ENCODE data around the gene AQP12B.
"Not testable (repeated sequence)": the region's sequence is repeated elsewhere in the genome, so short reads cannot be mapped to it uniquely, and the experiment has no call there.

AQP12B gene

DNA sequence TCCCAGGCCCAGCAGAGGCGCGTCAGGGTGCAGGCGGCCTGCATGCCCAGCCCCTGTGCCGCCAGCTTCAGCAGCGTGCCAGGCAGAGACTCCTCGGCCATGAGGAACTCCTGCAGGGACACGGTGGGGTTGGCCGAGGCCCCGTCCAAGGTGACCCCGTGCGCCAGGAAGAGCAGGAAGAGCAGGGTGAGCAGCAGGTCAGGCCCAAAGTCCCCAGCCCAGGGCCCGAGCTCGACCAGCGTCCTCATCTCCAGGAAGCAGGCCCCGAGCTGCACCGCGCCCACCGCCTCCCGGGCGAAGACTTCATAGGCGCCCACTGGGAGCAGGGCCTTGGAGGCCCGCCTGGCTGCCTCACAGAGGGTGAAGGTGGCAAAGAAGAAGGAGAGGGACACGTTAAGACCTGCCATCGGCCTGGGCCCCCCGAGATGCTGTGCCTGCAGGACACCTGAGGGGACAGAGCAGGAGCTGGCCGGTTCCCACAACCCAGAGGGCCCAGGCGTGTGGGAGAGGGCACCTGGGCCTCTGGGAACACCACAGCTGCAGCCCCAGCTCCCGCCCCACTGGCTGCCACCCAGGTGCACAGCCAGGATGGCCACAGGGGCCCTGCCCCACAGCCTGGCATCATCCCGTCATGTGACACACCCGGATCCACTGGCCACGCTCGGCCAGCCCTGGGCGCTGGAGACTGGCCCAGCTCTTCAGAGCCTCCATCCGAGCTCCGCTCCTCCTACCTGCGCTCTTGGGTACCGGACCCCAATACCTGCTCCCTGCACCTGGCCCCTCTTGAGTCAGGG, at the start of gene AQP12B:
TSS of gene AQP12B (minus strand) at position 455 of the 794 bp plus-strand sequence. CDS start at position 407, 48 bp downstream.
- H3K4me3 ChIP-seq (ENCODE audit: low read depth, low read length); in situ Hi-C loops (cut with HindIII; ENCODE audit: low sequenced_read_pairs); DNase-seq (ENCODE audit: low read depth, low spot score): not testable (repeated sequence)

GRCh38 chr2:240732184-240732583, 49.5 kb upstream of the AQP12B start:
- no peak overlapping the region for H3K4me3 ChIP-seq (ENCODE audit: low read depth, low read length)
- no peak for DNase-seq (ENCODE audit: low read depth, low spot score)
- in situ Hi-C loops (cut with HindIII; ENCODE audit: low sequenced_read_pairs) = no loop called here
- TF ChIP-seq CTCF (IDR thresholded peaks at IDR 0.05; ENCODE audit: low read depth, low read length) = no peak

- no peak for TF ChIP-seq CTCF (IDR thresholded peaks at IDR 0.05; ENCODE audit: low read depth, low read length)
- H3K4me3 ChIP-seq (ENCODE audit: low read depth, low read length) = no peak overlapping the region
- in situ Hi-C loops (cut with HindIII; ENCODE audit: low sequenced_read_pairs) = no loop called here
- DNase-seq (ENCODE audit: low read depth, low spot score) = no peak
Measured at GRCh38 chr2:240731178-240731545, 48.5 kb upstream of the AQP12B start.

DNA sequence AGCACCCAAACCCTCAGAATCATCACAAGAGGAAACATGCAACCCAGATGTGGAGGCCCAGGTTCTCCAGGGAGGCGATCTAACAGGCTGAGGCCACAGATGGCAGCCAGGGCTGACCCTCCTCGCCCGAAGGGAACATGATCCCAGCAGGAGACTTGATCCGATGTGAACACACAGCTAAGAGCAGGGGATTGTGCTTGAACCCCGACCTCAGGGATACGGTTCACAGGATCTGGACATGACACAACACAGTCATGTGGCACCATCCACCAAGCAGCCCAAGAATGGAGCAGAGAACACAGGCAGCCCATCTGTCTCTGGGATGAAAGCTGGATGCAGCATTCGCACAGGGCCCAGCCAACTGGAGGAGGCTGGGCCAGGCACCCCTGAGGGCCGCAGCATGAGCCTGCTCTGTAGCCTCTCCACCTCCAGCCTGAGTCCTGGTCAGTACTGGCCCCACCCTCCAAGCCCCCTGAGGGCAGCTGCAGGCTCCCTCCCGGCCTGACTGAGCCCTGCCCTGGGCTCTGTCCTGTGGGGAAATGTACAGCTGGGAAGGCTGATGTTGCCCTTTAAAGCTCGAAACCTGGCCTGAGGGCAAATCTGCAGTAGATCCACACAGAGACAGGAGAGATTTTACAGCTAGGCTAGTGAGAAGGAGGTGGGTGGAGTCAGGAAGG, 48.0 kb upstream of the AQP12B start:
- in situ Hi-C loops (cut with HindIII; ENCODE audit: low sequenced_read_pairs) = no loop called here
- no peak overlapping the region for H3K4me3 ChIP-seq (ENCODE audit: low read depth, low read length)
- no peak for DNase-seq (ENCODE audit: low read depth, low spot score)
- no peak for TF ChIP-seq CTCF (IDR thresholded peaks at IDR 0.05; ENCODE audit: low read depth, low read length)

DNA sequence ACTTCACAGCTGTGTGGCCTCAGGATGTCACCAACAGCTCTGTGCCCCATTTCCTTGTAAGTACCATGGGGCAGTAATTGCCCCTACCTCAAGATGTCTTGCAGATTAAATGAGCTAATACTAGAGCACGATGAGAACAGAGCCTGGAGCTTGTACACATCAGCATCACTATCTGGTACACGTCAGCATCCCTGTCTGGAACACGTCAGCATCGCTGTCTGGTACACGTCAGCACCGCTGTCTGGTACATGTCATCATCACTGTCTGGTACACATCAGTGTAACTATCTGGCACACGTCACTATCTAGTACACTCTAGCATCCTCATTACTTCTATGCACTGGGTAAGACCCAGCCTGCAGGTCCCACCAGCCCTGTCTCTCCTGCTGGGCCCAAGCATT, 46.1 kb upstream of the AQP12B start:
- no peak overlapping the region for H3K4me3 ChIP-seq (ENCODE audit: low read depth, low read length)
- no peak for TF ChIP-seq CTCF (IDR thresholded peaks at IDR 0.05; ENCODE audit: low read depth, low read length)
- DNase-seq (ENCODE audit: low read depth, low spot score) = no peak
- in situ Hi-C loops (cut with HindIII; ENCODE audit: low sequenced_read_pairs) = no loop called here

DNA sequence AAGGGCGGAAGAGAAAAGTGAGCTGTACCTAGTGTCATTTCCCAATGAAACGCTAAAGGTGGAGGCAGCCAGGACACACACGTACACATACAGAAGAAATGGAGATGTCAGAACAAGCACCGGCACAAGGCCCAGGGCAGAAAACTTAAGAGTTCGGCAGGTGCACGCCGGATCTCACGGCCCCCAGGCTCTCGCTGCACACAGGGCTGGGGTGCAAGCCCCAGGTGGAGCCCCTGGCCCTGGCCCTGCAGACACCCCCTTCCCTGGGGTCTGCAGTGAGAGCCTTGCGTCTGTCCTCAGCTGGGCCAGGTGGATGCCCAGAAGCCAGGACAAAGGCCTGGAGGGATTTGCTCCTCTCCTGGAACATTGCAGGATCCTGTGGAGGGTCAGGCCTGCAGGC, 45.7 kb upstream of the AQP12B start:
- in situ Hi-C loops (cut with HindIII; ENCODE audit: low sequenced_read_pairs) = no loop called here
- no peak for TF ChIP-seq CTCF (IDR thresholded peaks at IDR 0.05; ENCODE audit: low read depth, low read length)
- no peak overlapping the region for H3K4me3 ChIP-seq (ENCODE audit: low read depth, low read length)
- DNase-seq (ENCODE audit: low read depth, low spot score) = no peak

- TF ChIP-seq CTCF (IDR thresholded peaks at IDR 0.05; ENCODE audit: low read depth, low read length) = no peak
- no peak for DNase-seq (ENCODE audit: low read depth, low spot score)
- no peak overlapping the region for H3K4me3 ChIP-seq (ENCODE audit: low read depth, low read length)
- in situ Hi-C loops (cut with HindIII; ENCODE audit: low sequenced_read_pairs) = no loop called here
Measured at GRCh38 chr2:240727913-240728312, 45.2 kb upstream of the AQP12B start.

All from astrocyte of the spinal cord (primary cell).